HG03064 (cell line): ENCODE data around the gene HSCB.
"Not testable (repeated sequence)": the region's sequence is repeated elsewhere in the genome, so short reads cannot be mapped to it uniquely, and the experiment has no call there.

Experiments used
- ATAC-seq: cut with Tn5 transposase; IDR thresholded peaks from one replicate; pipeline ENCODE4 v1.9.1; 2021; ENCODE audit warnings: low read depth; ENCODE audit not compliant: unreplicated experiment

Gene HSCB

GRCh38 chr22:28783786-28784671 is 42.2 kb downstream of the HSCB start:
- ATAC-seq = no peak

GRCh38 chr22:28788601-28789000 is 46.8 kb downstream of the HSCB start:
- no peak for ATAC-seq

GRCh38 chr22:28791124-28791523 is 49.3 kb downstream of the HSCB start:
- no peak for ATAC-seq

- ATAC-seq = peak; percentile 47
Measured at GRCh38 chr22:28791841-28792490, 50.1 kb downstream of the HSCB start.

- peak; percentile 27 for ATAC-seq
Measured at GRCh38 chr22:28792491-28793383, 50.9 kb downstream of the HSCB start.

GRCh38 chr22:28793976-28794584 is 52.2 kb downstream of the HSCB start:
- no peak for ATAC-seq

- no peak for ATAC-seq
Measured at GRCh38 chr22:28795071-28795693, 53.3 kb downstream of the HSCB start.

GRCh38 chr22:28795932-28796856 is 54.4 kb downstream of the HSCB start:
- no peak for ATAC-seq

GRCh38 chr22:28798810-28799605 is 57.2 kb downstream of the HSCB start:
- no peak for ATAC-seq

GRCh38 chr22:28799606-28800307 is 57.9 kb downstream of the HSCB start:
- ATAC-seq = no peak

GRCh38 chr22:28800308-28801041 is 58.6 kb downstream of the HSCB start, which contains the start of gene XBP1:
Gene XBP1, minus strand, starts transcription at chr22:28800569.
- peak; percentile 72 for ATAC-seq

GRCh38 chr22:28801845-28802594 is 60.2 kb downstream of the HSCB start:
- no peak for ATAC-seq

- no peak for ATAC-seq
Measured at GRCh38 chr22:28802595-28803123, 60.8 kb downstream of the HSCB start.

- not testable (repeated sequence) for ATAC-seq
Measured at GRCh38 chr22:28805426-28805825, 63.6 kb downstream of the HSCB start.
